Neural cell (in vitro differentiated cells): ENCODE data around the gene IKZF5.

ENCODE experiments used
- CTCF ChIP-seq: fragments of 450-650 bp; IDR thresholded peaks from 2 replicates; pipeline ENCODE4 v1.5.1; 2014; ENCODE audit warnings: antibody characterized with exemption, mild to moderate bottlenecking, moderate library complexity; ENCODE audit not compliant: poor library complexity, severe bottlenecking
- EP300 ChIP-seq: fragments of 450-650 bp; conservative IDR thresholded peaks from 2 replicates; pipeline ENCODE4 v1.6.1; 2014; ENCODE audit warnings: antibody characterized with exemption, mild to moderate bottlenecking, moderate library complexity; ENCODE audit not compliant: poor library complexity, severe bottlenecking
- EZH2 ChIP-seq: fragments of 200-600, 300-800 bp; shearing (Covaris generic), sonication (generic); IDR thresholded peaks from 2 replicates; pipeline ENCODE4 v1.6.1; 2014; ENCODE audit warnings: antibody characterized with exemption, low read length, borderline replicate concordance, mild to moderate bottlenecking; ENCODE audit not compliant: insufficient read depth, poor library complexity, severe bottlenecking
- MXI1 ChIP-seq: fragments of 450-650 bp; conservative IDR thresholded peaks from 2 replicates; pipeline ENCODE4 v1.6.1; 2014; ENCODE audit warnings: antibody characterized with exemption, mild to moderate bottlenecking; ENCODE audit not compliant: poor library complexity, severe bottlenecking
- POLR2AphosphoS5 ChIP-seq: IDR thresholded peaks from 2 replicates; pipeline ENCODE4 v1.6.1; 2012
- RAD21 ChIP-seq: fragments of 450-650 bp; conservative IDR thresholded peaks from 2 replicates; pipeline ENCODE4 v1.6.1; 2014; ENCODE audit warnings: antibody characterized with exemption, mild to moderate bottlenecking, moderate library complexity
- REST ChIP-seq: IDR thresholded peaks from 2 replicates; pipeline ENCODE4 v1.6.1; 2012; ENCODE audit warnings: borderline replicate concordance
- SMC3 ChIP-seq: fragments of 450-650 bp; conservative IDR thresholded peaks from 2 replicates; pipeline ENCODE4 v1.6.1; 2014; ENCODE audit warnings: antibody characterized with exemption, mild to moderate bottlenecking, moderate library complexity; ENCODE audit not compliant: poor library complexity
- TAF1 ChIP-seq: IDR thresholded peaks from 2 replicates; pipeline ENCODE4 v1.6.1; 2012; ENCODE audit warnings: low read depth

GRCh38 chr10:122968698-122969097 is 39.9 kb downstream of the IKZF5 start:
- no peak for TF ChIP-seq POLR2AphosphoS5
- no peak for TF ChIP-seq EZH2
- TF ChIP-seq EP300 = no peak
- no peak for TF ChIP-seq CTCF
- no peak for TF ChIP-seq RAD21
- no peak for TF ChIP-seq TAF1
- no peak for TF ChIP-seq REST
- no peak for TF ChIP-seq SMC3
- TF ChIP-seq MXI1 = no peak
